NCI-H2171 treated with DMSO at 0.1 percent for 48 hours (cell line): ENCODE results near the gene KIF6.
A peak's percentile ranks its signal among the peaks of the same experiment; 100 is the strongest.

Experiments used
- DNase-seq: peaks from one replicate; lab custom pipeline; 2025; lab: John Stamatoyannopoulos, UW

Gene KIF6

DNA sequence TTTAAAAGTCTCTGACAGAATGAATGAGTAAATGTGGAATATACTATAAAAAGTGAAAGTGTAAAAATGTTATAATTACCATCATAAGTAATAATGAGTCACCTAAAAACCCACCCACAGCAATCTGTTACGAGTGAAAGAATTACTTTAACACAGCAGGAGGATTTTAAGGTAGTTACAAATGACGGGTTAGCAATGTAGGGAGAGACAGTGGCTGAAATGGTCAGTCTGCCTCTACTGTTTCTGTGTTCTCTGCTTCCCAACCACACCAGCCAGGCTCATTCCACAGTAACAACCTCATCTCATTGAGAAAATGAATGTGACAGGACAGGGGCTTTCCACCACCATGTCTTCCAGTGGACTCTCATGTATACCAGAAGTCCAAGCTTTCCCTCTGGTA lies 278.3 kb downstream of the KIF6 start:
- no peak for DNase-seq

DNA sequence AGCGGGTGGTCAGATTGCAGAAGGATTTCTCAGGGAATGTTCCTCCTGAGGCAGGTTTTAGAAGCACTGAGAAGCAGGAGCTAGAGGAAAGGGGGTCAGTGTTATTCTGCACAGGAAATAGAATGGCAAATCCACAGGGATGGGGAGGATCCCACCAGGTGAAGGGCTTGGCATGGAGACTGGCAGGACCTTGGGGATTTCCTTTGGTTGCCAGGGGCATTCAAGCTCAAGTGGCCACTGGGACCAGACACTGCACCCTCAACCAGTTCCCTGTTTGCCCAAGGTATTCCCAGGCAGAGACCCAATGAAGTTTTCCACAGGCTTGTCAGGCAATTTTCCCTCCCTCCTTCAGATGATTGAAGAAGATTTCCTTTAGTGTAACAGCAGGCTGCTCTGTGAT lies 279.5 kb downstream of the KIF6 start:
- DNase-seq: no peak

DNA sequence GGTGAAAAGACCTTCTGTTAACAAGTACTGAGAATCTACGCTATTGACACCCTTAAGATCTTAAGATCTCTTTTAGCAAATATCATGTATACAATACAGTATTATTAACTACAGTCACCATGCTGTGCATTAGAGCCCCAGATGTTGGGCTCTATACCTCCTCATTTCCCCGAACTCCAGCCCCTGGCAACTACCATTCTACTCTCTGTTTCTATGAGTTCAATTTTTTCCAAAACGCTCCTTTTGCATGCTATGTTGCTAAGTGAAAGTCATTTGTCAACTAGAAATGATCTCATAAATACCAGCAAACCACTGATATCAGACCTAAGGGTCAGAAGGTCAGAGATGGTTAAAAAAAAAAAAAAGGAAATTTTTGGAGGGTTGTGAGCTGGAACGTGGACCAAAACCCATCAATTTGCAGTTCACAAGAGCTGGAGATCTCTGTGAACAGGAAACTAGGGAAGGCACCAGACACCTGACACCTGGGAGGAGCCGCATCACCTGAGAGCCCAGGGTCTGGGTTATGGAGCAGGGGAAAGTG lies 280.7 kb downstream of the KIF6 start:
- DNase-seq: peak; percentile 14

DNA sequence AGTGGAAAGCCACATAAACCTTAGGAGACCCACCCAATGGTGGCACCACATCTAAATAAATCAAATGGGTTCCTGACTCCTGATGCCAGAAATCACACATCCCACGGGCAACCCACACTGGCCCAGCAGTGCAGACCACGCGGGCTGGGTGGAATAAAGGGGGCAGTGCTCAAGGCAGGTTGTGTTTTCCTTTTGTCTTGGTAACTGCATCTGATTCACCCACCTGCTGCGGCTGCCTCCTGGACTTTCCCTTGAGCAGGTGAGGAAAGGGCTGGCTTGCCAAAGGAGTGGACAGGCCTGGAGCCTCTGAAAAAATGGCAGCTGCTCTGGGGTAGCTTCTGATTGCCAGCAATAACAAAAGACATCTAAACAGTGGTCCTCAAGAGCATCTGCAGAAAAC lies 283.2 kb downstream of the KIF6 start:
- DNase-seq: no peak

DNA sequence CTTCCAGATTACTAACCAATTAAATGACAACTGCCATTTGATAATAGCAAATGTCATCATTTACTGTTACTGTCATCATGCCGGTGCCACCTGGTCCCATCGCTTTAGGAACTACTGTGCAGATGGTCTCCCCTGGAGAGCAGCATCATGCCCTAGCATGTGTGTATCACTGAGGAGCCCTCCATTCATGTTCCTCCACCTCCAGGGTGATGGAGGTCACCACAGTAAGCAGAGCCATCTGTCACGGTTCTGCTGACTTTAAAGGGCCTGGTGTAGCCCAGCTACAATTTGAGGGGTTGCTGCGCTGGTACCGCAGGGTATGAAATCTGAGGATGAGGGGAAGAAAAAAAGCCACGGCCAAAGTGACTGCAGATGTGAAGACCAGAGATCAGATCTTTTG lies 283.9 kb downstream of the KIF6 start:
- peak; percentile 95 for DNase-seq

DNA sequence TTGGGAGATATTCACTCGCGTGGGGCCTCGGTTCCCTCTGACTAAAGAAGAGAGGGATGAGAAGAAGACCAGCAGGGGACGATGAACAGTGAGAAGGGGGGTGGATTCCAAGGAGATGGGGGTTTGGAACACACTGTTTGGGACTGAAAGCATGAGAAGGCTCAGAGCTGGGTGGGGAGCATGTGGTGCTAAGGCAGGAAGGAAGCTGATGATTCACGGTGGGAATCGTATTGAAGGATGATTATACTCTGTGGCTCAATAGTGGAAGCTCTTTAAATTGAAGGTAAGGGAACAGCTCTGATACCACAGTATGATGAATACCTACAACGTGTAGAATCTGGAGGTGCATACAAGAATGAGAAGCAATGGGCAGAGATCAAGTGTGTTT lies 285.2 kb downstream of the KIF6 start:
- no peak for DNase-seq

DNA sequence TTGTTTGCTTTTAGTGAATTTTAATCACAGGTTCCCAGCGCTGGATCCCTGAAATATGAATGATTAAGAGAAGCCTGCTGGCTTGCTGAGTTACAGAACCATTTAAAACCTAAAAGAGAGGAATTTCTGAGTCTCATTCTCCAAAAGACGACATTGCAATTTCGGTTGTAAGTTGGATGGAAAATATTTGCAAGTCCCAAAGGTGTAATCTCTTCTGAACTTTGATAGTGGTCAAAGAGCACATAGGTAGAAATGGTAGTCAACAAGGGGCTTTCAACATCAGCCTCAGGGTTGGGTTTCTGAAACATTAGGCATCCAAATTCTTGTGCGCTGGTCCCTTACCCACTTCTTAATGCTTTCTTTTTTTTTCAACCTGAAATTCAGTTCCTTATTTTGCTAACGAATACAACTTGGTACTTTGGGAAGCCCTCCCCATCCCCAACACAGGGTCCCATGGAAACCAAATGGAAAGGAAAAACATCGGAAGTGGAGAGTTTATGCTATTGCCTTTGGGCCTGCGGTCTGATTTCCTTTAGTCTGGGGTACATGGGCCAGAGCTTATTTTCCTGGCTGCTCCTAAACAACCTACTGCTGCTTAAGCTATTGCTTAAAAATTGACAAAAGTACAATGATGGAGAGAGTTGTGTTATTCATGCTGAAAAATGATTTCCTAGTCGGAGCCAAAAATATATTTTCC lies 285.7 kb downstream of the KIF6 start:
- DNase-seq: no peak

DNA sequence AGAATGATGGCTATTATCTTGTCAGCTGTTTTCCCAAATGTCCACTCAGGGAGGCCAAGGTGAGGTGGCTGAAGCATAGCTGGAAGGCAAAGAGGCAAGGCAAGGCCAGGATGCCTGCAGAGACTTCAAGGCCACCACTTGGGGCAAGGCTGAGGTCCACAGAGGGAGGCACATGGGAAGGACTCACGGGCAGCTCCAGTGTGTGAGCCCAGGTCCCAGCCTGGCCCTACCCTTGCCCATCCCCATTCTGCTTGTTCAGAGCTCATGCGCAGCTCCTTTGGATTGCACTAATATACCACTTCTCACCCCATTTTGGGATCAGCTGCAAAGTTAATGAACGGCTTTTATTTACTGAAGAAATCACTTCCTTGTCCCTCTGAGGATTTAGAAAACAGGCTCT lies 291.6 kb downstream of the KIF6 start:
- DNase-seq: no peak

DNA sequence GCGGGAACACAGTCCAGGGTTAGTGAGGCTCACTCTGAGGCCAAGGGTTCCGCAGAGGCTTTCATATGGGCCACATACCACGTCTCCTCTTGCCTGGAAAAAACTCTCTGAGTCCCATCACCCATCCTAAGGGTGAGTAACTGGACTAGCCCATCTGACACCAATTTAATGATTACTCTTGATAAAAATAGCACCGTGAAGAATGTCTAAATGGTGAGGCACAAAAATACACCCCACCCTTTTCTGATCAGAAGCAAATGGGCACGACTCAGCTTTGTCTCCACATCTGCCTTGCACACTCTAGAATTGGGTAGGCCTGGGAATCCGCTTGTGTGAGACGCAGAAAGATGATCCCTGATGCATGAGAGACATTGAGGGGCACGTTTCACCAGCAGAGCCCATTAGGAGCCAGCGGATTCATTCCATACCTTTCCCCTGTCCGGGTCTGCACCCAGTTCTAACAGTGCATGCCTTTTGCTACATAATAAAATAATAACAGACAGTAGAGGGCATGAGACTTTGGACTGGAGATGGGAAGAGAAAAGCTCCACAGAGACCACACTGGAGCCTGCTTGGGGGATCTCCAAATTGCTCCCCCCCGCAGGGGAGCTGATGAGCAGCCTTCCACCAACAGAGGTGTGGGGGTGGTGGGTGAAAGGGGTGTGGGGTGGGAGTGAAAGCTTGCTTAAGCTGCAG lies 292.7 kb downstream of the KIF6 start:
- no peak for DNase-seq

DNA sequence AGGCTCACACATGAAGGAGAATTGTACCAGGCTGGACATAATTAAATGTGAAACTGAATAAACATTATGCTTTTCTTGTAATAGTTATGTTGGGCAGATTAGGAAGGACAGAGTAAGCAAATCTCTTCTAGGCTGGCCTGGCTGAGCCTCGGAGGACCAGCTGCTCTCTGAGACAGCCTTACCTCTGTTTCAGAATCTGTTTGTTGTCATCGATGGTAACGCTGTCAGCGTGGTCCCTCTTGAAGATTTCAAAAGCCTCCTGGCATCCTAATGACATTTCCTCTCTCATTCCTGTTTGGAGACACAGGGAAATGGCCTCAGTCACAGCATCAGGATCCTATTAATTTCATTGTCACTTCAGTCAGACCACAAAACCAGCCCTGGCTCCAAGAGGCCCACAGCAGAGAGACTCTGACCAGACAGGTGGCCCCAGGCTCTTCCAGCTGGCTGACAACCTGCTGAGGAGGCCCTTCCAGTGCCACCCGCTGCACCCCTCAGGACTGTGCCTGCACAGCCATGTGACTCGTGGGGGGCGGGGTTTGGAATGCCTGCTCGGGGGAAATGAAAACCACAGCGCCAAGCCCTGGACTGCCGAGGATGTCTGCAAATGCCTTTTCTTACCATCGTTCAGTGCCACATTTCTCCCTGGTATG lies 294.2 kb downstream of the KIF6 start:
- peak; percentile 78 for DNase-seq

DNA sequence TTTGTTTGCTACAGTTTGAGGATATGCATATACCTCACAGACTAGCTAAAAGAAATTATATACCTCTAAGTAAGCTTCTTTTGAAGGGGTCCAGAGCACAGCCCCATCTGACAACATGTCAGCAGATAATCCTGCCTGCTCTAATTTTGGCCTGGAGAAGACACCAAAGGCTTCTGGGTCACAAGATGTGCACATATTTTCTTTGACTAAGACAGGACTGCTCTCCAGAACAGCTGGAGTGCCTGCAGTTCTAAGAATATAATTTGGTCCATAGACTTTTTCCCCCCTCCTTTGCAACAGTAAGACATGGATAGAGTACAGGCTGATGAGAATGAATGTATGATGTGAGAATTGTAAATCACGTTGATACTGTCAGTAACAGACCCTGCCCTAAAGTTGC lies 294.8 kb downstream of the KIF6 start:
- no peak for DNase-seq

DNA sequence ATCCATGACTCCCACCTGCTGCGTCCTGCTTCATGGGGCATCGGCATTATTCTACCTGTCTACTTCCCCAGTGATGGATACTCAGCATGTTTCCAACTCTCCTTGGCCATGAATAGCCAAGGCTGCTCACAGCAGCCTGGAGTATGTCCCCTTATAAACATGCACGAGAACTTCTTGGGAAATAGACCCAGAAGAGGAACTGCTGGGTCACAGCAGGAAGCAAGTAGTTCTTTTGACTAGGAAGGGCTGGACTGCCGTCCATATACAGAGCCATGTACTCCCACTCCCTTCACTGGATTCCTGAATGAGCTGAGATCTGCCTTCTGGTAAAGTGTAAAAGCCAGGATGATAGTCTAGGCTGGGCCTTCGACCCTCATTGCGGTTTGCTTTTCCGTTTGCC lies 296.4 kb downstream of the KIF6 start:
- DNase-seq: no peak

DNA sequence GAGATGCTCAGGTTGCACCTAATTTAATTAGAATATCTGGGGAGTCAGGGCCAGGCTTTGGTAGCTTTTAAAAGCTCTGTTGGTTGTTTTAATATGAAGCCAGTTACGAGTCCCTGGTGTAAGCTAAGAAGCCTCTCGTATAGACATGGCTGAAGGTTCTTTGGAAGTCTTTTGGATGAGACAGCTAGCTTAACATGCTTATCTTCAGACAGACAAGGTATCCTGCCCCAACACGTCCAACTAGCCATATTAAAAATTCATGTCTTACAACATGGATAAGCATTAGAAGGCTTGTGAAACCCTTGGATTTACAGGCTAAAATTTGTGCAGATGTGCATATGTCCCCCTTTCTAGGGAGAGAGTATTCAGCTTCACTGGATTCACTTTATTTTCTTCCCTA lies 297.1 kb downstream of the KIF6 start:
- no peak for DNase-seq

DNA sequence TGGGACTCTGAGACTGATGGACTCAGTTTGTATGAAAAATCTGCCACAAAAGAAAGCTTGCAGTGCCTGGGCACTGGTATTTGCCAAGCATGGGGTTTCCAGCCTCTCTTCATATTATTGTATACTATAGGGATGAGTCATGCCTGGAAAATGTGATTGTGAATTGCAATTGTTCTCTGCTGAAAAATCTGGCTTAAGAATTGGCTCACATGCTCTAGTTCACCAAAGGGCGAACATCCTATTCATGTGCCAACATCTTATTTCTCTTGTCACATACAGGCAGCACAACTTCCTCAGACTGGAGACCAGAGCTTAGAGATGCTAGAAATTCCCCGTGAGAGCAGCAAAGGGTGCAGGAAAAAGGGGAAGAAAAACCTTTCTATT lies 299.1 kb downstream of the KIF6 start:
- DNase-seq: no peak

DNA sequence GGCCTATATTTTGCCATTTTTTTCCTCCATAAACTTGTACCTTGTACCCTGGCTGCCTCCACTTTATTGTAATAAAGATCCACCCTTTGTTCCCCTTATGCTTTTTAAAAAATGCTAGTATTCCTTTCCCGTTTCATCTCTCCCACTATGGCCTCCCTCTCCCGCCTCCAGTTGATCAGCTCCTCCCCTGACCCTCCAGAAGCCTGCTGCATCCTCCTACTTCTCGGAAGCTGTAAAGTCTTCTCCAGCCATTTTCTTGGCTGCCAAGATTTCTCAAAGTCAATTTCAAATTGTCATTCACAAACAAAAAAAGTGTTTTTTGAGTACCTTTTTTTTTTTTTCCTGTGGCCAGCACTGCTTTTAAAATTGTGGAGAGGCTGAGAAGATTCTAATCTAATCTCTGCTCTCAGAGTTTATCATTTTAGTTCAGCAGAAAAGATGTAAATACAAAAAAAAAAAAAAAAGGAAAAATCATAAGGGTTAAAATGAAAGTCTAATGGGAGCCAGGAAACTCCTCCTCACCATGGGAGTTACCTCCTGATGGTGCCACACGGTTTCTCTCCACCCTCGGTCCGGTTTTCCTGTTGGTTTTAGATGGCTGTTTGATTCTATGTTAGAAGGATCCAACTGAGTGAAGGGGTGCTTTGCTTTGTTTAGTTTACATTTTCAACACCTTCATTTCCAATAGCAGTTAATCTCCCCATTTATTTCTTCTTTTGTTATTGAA lies 299.7 kb downstream of the KIF6 start:
- DNase-seq: no peak

DNA sequence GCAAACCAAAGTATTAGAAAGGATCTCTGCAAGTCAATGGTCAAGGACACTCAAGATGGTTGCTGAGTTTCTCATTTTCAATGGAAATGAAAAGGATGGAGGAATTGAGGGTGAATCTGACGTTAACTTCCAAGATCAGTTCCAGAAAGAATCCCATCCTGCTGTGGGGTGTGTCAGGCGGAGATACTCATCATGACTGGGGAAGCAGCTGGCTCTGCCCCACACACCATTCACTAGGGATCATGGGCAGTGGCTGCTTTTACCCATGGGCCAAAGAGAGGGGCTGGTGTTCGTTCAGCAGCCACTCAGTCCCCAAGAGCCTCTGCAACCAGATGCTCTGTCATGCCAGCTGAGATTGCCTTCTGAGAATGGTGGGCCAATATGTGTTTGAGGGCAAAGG lies 300.4 kb downstream of the KIF6 start:
- no peak for DNase-seq

DNA sequence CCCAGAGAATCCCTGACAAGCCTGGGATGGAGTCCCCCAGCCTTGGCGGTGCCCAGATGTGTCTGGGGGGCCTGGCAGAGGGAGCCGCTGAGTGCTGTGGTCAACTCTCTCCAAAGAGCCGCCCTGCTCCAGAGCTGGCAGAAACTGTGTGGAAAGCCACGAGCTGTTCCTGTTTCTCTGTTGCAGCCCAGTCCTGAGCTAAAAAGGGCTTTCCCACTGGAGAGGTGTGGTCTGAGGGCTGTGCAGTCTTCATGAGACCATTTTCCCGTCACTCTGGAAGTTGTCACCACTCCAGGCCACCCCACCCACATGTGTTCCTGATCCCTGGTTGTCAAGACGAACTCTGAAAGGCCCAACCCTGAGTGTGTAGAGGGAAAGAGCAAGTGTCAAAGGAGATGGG lies 303.0 kb downstream of the KIF6 start:
- no peak for DNase-seq

DNA sequence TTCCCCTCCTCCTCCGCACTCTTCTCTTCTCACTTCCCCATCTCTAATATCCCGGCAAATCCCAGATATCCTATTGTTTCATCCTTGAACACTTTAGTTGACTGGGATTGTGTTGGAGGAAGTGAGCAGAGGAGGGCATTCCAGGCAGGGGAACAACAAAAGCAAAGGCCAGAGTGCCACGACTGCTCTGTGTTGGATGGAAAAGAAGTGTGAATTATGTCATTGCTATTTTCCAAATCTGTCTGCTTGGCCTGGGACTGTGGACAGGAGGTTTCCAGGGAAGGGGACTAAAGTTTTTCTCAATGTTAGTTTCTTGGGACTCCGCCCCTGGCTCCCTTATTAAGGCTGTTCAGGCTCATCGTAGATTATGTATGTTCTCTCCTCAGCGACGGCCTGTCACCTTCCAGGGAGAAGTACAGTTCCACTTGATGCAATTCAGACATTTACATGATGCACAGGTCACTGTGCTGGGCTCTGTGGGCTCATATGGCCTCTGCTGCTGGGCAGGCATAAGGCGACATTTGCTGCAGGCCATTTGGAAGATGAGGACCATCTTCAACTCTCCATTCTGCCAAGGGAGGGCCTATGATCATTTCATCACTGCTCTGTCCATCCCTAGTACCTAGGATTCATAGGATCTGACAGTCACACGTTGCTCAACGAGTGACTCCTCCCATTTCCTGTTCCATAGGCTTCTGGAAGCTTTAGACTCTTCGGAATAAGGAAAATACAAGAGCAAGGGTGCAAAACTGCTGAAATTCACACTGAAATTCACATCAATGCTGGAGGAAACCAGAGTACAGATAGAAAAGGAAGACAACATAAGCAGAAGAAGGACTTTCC lies 303.6 kb downstream of the KIF6 start:
- no peak for DNase-seq

DNA sequence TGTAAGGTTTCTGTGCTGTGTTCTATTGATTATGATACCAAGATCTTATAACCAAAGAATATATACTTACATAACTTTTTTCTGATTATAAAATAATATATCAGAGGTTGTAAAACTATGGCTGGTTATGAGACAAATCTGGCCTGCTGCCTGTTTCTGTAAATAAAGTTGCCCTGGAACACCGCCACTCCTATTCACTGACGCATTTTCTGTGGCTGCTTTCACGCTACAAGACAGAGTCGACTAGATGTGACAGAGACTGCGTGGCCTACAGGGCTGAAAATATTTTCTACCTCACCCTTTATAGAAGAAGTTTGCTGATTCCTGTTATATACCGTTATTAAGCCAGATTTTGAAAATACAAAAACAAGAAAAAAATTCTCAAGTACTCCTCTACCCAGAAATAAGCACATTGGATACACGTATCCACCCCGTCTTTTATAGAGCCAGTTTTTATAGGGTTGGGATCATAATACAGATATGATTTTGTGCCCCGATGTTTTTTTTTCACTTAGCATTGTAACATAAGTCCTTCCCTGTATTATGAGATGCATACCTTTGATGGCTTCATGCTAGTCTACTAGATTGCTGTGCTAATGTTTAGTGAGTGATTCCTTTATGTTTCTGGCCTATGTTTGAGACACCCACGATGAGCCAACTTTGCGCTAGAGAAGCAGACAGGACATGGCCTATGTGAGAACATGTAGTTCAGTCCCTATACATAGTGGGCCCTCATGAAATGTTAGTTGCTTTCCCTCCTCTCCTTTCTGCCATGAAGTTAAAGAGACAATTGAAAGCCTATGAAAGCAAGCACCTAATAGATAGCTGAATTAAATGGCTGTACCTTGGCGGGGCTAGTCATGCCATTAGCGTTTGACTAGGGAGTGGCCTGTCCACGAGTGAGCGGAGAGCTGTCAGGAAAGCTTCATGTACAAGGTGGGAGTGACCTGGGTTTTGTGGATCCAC lies 304.6 kb downstream of the KIF6 start:
- no peak for DNase-seq

DNA sequence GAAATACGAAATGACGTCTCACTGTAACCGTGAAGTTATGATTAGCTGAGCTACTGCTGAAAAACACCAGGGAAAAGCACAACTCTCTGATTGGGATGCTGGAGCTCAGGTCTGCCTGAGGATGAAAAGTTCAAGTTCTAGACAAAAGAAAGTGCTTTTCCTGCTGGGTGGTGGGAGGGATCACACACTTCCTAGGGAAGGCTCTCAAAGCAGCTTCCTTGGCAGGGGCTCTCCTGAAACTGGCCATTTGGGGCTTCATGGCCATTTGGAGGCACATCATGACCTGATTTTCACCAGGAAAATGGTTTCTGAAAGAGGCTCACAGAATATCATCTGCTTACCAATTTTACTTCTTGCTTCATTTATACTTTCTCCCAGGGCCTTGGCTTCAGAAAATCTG lies 305.6 kb downstream of the KIF6 start:
- no peak for DNase-seq

DNA sequence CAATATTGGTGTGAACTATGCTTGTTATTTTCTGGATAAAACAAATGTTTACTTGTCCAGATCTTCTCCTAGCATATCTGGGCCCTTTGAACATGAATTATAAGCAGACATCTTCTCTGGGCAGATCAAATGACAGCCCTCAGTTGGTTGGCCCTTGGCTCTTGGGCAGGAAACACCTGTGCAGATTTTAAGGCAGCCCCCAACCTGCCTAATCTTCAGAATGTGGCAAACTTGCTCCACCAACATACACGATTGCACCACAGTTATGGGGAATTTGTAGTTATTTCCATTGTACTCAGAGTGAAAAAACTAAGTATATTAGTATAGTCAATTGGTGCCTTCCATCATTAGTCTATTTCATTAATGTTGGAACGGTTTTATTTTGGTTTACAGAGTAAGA lies 307.8 kb downstream of the KIF6 start:
- no peak for DNase-seq
